Natural killer cell treated with Interleukin-12 subunit alpha and Interleukin-12 subunit beta and Interleukin-15 and Interleukin-18, amount 100 ng/mL, for 72 hours (primary cell): ENCODE data around the gene KCNMB3. TPM values are rescaled to one million over a fixed set of nuclear protein-coding genes. Genes with fewer than 3 reads are reported as not detected.

Experiments
- ATAC-seq, 2 donors: fragments of 150-1000 bp; cut with Tn5 transposase in 1 of 2; sonication (Bioruptor Pico), chemical (Tn5 transposase) in 1 of 2; 2 replicates each; pipeline ENCODE4 v1.10.0; 2021
- DNase-seq: peaks from one replicate; pipeline ENCODE4 v3.0.0; 2022; ENCODE audit warnings: low spot score
- H3K27ac Mint-ChIP-seq, 2 donors: 1 replicate in 1 of 2; 2 replicates in 1 of 2; pipeline ENCODE4 v1.8.0; 2022; ENCODE audit warnings: mixed read lengths in 2 of 2, mild to moderate bottlenecking in 1 of 2, moderate library complexity in 1 of 2
- H3K27me3 Mint-ChIP-seq, 2 donors: 1 replicate in 1 of 2; 2 replicates in 1 of 2; pipeline ENCODE4 v1.8.0; 2022; ENCODE audit warnings: mixed read lengths in 2 of 2
- H3K36me3 Mint-ChIP-seq: one replicate; pipeline ENCODE4 v1.8.0; 2022; ENCODE audit warnings: mixed read lengths
- H3K4me1 Mint-ChIP-seq, 2 donors: 1 replicate in 1 of 2; 2 replicates in 1 of 2; pipeline ENCODE4 v1.8.0; 2022; ENCODE audit warnings: low read depth in 2 of 2, mixed read lengths in 2 of 2, mild to moderate bottlenecking in 1 of 2
- H3K4me3 Mint-ChIP-seq: one replicate; pipeline ENCODE4 v1.8.0; 2022; ENCODE audit warnings: mixed read lengths
- H3K9me3 Mint-ChIP-seq: 2 replicates; pipeline ENCODE4 v1.8.0; 2022; ENCODE audit warnings: mixed read lengths
- total RNA-seq, 2 donors: library from RNA; stranded (reverse); gene quantifications; one replicate each; pipeline ENCODE4 v1.2.3, GENCODE V29; 2022

The KCNMB3 gene, protein sequence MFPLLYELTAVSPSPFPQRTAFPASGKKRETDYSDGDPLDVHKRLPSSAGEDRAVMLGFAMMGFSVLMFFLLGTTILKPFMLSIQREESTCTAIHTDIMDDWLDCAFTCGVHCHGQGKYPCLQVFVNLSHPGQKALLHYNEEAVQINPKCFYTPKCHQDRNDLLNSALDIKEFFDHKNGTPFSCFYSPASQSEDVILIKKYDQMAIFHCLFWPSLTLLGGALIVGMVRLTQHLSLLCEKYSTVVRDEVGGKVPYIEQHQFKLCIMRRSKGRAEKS
- total RNA-seq = 1 to 10 TPM; 2.0 to 2.1 TPM

DNA sequence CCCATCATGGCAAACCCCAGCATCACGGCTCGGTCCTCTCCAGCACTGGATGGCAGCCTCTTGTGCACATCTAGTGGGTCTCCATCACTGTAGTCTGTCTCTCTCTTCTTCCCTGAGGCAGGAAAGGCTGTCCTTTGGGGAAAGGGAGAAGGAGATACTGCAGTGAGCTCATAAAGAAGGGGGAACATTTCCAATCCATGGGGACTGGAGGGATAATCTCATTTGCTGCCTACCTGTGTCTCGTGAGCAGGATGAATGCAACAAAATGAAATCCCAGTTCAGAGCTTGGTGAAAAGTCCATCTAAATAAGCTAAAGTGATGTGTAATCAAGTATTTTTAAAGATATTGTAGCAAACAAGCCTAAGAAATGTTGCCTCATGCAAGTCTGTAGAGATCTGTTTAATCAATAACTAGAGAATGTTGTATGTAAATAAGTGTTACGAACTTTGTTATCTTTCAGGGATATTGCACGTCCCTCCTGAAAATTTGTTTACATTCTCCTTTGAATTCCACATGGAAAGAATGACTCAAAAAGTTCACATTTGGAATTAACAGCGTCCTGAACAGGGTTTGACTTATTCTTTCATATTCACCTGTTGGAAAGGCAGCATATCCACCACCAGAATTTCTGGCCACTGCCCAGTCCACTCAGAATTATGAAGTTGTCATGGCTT lies at the start of gene KCNMB3:
Gene KCNMB3 (minus strand): TSS at position 312 of the 674 bp plus-strand sequence. CDS start 124 bp downstream, at position 188.
- no peaks in the 10 kb centered on the region for H3K9me3 Mint-ChIP-seq
- no peak for ATAC-seq

DNA sequence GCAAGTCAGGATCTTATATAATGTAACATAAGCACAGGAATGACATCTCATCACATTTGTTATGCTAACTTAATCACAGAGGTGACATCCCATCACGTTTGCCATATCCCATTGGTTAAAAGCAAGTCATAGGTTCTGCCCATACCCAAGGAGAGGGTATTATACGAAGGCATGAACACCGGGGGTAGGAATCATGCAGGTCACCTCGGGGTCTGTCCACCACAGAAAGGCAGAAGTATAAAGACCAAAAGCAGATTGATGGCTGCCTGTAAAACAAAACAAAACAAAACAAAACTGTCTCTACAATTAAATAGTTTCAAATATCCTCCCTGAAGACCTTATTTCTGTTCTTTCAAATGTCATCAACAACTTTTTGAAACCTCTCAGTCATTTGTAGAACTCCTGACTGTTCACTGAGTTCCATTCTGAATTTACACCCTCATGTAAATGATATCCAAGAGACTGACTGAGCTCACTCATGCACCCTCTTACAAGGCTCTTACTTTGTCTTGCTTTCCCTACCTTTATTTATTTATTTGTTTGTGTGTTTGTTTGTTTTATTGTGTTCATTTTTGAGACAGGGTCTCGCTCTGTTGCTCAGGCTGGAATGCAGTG lies 49.2 kb upstream of the KCNMB3 start:
- peaks cover 0 to 3% of the 10 kb centered on the region in 2 donors for H3K4me1 Mint-ChIP-seq
- ATAC-seq = no peak

More for the DNA sequence above, at the start of gene KCNMB3:
- Mint-ChIP-seq H3K27ac (no peak within 1 kb of the TSS), H3K4me3 (no peak within 1 kb of the TSS), H3K4me1 (no peaks in the 10 kb centered on the region), H3K36me3 (peaks cover 6% of the 10 kb centered on the region), H3K27me3 (no peaks in the 10 kb centered on the region)
- no peak for DNase-seq

DNA sequence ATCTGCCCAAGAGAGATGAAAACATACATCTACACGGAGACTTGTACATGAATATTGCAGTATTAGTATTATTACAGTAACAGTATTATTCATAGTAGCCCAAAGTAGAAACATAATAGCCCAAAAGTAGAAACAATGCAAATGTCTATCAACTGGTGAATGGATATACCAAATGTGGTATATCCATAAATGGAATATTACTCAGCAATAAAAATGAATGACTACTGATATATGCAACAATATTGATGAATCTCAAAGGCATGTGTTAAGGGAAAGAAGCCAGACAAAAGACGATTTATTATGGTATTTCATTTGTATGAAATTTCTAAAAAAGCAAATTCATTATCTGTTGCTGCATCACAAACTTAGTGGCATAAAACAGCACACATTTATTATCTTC lies 48.4 kb upstream of the KCNMB3 start:
- H3K9me3 Mint-ChIP-seq = no peaks in the 10 kb centered on the region
- no peaks in the 10 kb centered on the region for H3K36me3 Mint-ChIP-seq
- no peak for ATAC-seq
- H3K27ac Mint-ChIP-seq = no peak overlapping the region
- H3K27me3 Mint-ChIP-seq = peaks cover 24 to 26% of the 10 kb centered on the region in 2 donors
- no peak for DNase-seq
- no peak overlapping the region for H3K4me3 Mint-ChIP-seq
- peaks cover 0 to 3% of the 10 kb centered on the region in 2 donors for H3K4me1 Mint-ChIP-seq

More for the DNA sequence above, 49.2 kb upstream of the KCNMB3 start:
- DNase-seq = no peak
- Mint-ChIP-seq H3K27me3 (peaks cover 23 to 24% of the 10 kb centered on the region in 2 donors), H3K9me3 (no peaks in the 10 kb centered on the region), H3K36me3 (no peaks in the 10 kb centered on the region), H3K4me3 (no peak overlapping the region), H3K27ac (no peak overlapping the region)

DNA sequence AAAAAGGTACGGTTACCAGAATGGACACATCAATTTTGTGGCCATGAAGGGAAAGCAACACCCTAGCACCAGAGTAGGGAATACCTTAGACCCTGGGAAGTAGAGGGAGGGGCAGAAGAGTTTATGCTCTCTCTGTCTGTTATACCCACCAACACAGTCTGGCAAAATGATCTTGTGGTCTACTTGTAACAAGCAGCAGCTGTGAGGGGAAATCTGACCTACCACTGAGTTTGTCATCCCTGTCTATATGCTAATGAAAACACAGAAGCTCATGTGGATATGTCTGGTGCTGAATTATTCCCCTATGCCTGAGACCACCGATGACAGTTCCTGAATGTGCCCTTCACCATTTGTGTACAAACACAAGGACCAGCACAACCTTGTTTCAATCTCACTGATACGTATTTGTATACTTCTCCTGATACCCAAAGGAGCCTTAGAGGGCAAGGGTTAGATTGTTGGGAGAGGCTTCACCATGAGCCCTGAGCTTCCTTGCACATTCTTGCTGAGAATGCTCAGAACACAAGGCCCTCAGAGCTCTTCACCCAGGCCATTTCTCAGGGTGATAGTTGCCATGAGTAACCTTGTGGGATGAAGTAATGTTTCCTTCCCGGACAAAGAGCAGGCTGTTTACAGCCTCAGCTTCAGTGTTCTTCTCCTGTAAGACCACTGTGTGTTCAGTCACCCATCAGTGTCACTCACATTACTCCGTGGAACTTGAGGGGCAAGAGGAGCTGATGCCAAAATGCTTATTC lies 47.2 kb upstream of the KCNMB3 start:
- H3K27ac Mint-ChIP-seq = no peak overlapping the region
- no peak overlapping the region for H3K4me3 Mint-ChIP-seq
- ATAC-seq = peak in 1 of 2 donors; percentile 48
- H3K27me3 Mint-ChIP-seq = peaks cover 18 to 25% of the 10 kb centered on the region in 2 donors
- no peak for DNase-seq
- H3K36me3 Mint-ChIP-seq = no peaks in the 10 kb centered on the region
- H3K4me1 Mint-ChIP-seq = no peaks in the 10 kb centered on the region
- no peaks in the 10 kb centered on the region for H3K9me3 Mint-ChIP-seq

DNA sequence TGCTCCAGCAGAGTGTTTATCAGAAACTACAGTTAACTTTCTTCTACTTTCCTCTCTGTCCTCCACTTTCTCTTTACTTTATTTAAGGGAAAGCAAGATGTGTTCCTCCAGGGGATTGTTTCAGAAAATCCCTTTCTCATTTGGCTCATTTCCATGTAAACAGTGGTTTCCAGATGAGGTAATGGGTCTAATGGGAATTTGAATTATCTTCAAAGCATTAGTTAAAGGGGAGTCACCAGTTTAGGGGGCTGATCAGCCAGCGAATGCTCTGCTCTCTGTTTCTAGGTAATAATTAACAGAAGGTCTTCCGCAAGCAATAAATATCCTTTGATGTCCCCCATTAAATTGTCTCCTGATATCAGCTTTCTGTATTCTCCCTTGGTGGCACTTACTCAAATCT lies 41.5 kb upstream of the KCNMB3 start:
- no peak for ATAC-seq
- no peak overlapping the region for H3K4me3 Mint-ChIP-seq
- DNase-seq = no peak
- H3K9me3 Mint-ChIP-seq = no peaks in the 10 kb centered on the region
- no peaks in the 10 kb centered on the region for H3K4me1 Mint-ChIP-seq
- peaks cover 16 to 22% of the 10 kb centered on the region in 2 donors for H3K27me3 Mint-ChIP-seq
- H3K36me3 Mint-ChIP-seq = no peaks in the 10 kb centered on the region
- H3K27ac Mint-ChIP-seq = no peak overlapping the region

DNA sequence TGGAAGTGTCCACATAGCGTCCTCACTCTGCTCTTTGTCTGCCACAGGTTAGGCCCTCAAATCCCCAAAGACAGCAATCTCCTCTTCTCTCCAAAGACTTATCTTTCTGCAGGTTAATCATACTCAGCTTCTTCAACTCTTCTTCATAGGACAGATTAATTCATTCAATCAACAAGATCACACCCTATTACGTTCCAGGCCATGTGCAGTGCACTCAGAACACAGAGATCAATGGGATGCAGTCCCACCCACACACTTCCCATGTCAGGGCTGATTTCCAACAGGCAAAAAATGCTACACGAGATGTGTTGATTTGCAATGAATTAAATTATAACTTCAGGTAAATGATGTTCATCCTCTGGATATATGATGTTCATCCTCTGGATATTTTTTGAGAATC lies 38.4 kb upstream of the KCNMB3 start:
- Mint-ChIP-seq H3K36me3 (no peaks in the 10 kb centered on the region), H3K9me3 (no peaks in the 10 kb centered on the region), H3K27me3 (peaks cover 16% of the 10 kb centered on the region in 2 donors), H3K4me3 (no peak overlapping the region), H3K27ac (no peak overlapping the region), H3K4me1 (no peaks in the 10 kb centered on the region)
- no peak for ATAC-seq
- no peak for DNase-seq

DNA sequence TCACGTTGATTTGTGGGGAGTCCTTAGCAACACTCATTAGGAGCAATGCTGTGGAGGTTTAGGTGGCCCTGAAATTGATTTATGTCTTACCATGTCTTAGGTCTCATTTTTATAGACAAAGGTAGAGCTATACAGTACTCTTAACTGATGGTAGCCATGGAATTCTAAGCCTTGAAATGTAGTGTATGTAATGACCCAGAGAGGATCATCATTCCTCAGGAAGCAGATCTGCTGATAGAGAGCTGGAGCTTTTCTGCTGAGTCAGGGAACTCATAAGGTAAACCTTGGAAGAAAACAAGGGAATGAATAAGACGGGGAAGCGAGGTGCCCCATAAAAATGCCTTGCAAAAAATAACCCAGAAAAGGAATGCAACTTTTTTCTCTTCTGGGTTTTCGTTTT lies 37.9 kb upstream of the KCNMB3 start:
- Mint-ChIP-seq H3K4me1 (no peaks in the 10 kb centered on the region), H3K9me3 (no peaks in the 10 kb centered on the region), H3K27ac (no peak overlapping the region), H3K36me3 (no peaks in the 10 kb centered on the region), H3K4me3 (no peak overlapping the region), H3K27me3 (peaks cover 16 to 20% of the 10 kb centered on the region in 2 donors)
- DNase-seq (no peak), ATAC-seq (no peak)

DNA sequence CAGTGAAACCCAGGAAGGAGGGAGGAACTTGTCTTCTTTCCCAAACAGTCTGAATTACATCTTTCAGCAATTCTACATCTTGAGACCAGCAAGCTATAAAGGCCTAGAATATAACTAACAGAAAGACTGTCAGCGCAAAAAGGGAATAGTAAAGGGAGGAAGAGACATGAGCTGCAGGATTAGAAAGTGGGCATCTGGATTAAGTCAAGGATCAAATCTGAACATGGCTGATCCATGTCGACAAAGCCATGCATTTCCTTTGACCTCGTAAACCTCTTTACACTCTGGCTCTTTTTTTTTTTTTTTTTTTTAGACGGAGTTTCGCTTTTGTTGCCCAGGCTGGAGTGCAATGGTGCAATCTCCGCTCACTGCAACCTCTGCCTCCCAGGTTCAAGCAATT lies 35.4 kb upstream of the KCNMB3 start:
- H3K27ac Mint-ChIP-seq = no peak overlapping the region
- no peak overlapping the region for H3K4me3 Mint-ChIP-seq
- peaks cover 19 to 36% of the 10 kb centered on the region in 2 donors for H3K27me3 Mint-ChIP-seq
- no peak for ATAC-seq
- H3K36me3 Mint-ChIP-seq = no peaks in the 10 kb centered on the region
- no peaks in the 10 kb centered on the region for H3K9me3 Mint-ChIP-seq
- H3K4me1 Mint-ChIP-seq = no peaks in the 10 kb centered on the region
- no peak for DNase-seq

DNA sequence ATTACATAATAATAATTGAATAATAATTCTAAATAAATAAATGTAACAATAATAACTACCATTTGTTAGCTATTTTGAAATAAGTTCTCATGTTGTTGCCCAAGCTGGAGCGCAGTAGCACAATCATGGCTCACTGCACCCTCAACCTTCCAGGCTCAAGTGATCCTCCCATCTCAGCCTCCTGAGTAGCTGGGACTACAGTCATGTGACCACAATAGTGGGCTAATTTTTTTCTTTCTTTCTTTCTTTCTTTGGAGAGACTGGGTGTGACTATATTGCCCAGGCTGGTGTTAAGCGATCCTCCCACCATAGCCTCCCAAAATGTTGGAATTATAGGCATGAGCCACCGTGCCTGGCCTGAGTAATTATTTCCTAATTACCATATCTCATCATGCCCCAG lies 30.9 kb upstream of the KCNMB3 start:
- H3K4me3 Mint-ChIP-seq = no peak overlapping the region
- DNase-seq = no peak
- ATAC-seq = no peak
- H3K27ac Mint-ChIP-seq = no peak overlapping the region
- peaks cover 25 to 38% of the 10 kb centered on the region in 2 donors for H3K27me3 Mint-ChIP-seq
- H3K9me3 Mint-ChIP-seq = no peaks in the 10 kb centered on the region
- no peaks in the 10 kb centered on the region for H3K36me3 Mint-ChIP-seq
- no peaks in the 10 kb centered on the region for H3K4me1 Mint-ChIP-seq

DNA sequence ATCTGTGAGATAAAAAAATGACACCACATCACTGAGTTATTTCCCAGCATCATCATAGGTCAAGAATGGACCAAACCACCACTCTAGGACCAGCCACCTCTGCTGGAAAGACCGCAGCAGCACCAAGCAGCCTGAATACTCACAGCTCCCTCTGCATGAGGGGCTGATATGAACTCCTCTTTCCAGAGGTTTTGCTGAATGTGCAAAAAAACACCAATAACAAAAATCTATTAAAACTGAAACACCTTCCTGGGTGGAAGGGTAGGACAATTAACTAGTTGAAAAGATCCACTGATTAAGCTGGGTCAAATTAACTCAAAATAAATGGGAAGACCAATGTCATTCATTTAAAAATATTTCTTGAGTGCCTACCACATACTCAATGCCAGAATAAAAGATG lies 28.9 kb upstream of the KCNMB3 start:
- no peak overlapping the region for H3K27ac Mint-ChIP-seq
- no peaks in the 10 kb centered on the region for H3K36me3 Mint-ChIP-seq
- ATAC-seq = no peak
- H3K27me3 Mint-ChIP-seq = peaks cover 25 to 42% of the 10 kb centered on the region in 2 donors
- no peaks in the 10 kb centered on the region for H3K9me3 Mint-ChIP-seq
- H3K4me3 Mint-ChIP-seq = no peak overlapping the region
- H3K4me1 Mint-ChIP-seq = no peaks in the 10 kb centered on the region
- DNase-seq = no peak

DNA sequence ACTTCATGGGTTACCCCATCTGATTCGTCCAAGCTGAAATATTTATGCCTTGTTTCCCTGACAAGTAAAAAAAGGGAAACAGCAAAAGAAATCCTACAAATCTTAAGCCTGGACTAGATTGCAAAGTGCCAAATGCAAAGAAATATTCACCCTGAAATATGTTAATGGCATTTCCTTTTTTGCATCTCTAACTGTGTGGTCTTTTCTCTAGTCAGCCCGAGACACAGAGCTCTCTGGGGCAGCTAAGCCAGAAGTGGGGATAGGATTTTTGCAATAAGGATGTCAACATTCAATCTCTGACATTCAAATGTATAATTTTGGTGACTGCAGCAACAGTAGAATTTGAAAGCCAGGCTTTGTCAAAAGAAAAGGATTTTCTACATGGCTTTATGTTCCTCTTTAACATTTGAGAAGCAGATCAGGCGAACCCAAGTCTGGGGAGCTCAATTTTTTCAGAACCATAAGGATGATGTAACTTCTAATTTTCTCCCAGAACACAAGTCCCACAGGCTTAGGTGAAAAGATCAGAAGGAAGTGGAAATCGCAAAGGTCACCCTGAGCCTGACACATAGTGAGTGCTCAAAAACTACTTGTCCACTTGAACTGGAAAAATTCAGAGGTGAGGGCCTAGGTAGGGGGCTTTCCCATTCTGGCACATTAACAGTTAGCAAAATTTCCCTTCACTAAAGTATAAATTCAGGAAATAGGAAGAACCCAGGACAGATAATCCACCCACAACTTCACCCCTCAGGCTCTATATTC lies 28.2 kb upstream of the KCNMB3 start:
- no peaks in the 10 kb centered on the region for H3K4me1 Mint-ChIP-seq
- no peak overlapping the region for H3K4me3 Mint-ChIP-seq
- DNase-seq (no peak), ATAC-seq (no peak)
- no peaks in the 10 kb centered on the region for H3K36me3 Mint-ChIP-seq
- H3K27ac Mint-ChIP-seq = no peak overlapping the region
- peaks cover 25 to 34% of the 10 kb centered on the region in 2 donors for H3K27me3 Mint-ChIP-seq
- H3K9me3 Mint-ChIP-seq = no peaks in the 10 kb centered on the region

DNA sequence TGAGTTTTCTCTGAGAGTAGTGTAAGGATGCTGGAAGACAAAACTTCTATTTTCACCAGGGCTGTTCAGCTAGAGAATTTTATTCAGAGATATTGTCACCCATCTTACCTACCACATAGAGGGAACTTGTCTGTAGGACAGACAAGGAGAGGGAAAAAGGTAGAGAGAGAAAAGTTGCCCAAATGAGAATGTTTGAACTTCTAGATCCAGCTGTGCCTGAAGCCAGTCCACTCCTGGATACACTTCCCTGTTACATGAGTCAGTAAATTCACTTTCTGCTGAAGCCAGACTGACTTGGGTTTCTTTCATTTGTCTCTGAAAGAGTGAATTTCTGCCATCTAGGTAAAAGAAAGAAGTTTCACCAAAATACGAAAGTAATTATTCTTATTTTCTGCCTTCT lies 27.2 kb upstream of the KCNMB3 start:
- DNase-seq = no peak
- Mint-ChIP-seq H3K27ac (no peak overlapping the region), H3K36me3 (no peaks in the 10 kb centered on the region), H3K9me3 (no peaks in the 10 kb centered on the region), H3K27me3 (peaks cover 25% of the 10 kb centered on the region in 2 donors), H3K4me1 (no peaks in the 10 kb centered on the region), H3K4me3 (no peak overlapping the region)
- no peak for ATAC-seq

DNA sequence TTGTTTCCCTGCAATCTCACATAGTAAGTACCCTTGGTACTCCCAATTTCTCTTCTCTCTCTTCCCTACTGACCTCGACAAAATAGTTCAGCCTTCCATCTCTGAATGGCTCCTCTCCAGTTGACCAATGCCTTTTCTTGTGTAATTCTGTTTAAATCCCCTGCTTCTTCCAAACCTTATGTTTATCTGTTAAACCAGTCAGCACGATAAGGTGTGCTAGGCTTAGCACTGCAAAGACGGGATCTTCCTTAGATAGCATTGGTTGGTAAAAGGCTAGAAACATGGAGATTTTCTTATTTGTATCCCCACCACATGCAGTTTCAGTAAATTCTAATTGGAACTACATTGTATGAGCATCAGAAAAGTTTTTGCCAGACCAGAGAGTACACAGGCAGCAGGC lies 25.8 kb upstream of the KCNMB3 start:
- no peak for DNase-seq
- no peak for ATAC-seq
- H3K27me3 Mint-ChIP-seq = peaks cover 12 to 18% of the 10 kb centered on the region in 2 donors
- H3K4me3 Mint-ChIP-seq = no peak overlapping the region
- no peaks in the 10 kb centered on the region for H3K9me3 Mint-ChIP-seq
- H3K4me1 Mint-ChIP-seq = no peaks in the 10 kb centered on the region
- no peak overlapping the region for H3K27ac Mint-ChIP-seq
- no peaks in the 10 kb centered on the region for H3K36me3 Mint-ChIP-seq
